ENCODE results near the gene ZBTB21. TPM values are rescaled to one million over a fixed set of nuclear protein-coding genes. Genes with fewer than 3 reads are reported as not detected.

Gene ZBTB21
- polyA plus RNA-seq, 1 of the 3 experiments (the other 2 are of a cell fraction) = 2.9 TPM

DNA sequence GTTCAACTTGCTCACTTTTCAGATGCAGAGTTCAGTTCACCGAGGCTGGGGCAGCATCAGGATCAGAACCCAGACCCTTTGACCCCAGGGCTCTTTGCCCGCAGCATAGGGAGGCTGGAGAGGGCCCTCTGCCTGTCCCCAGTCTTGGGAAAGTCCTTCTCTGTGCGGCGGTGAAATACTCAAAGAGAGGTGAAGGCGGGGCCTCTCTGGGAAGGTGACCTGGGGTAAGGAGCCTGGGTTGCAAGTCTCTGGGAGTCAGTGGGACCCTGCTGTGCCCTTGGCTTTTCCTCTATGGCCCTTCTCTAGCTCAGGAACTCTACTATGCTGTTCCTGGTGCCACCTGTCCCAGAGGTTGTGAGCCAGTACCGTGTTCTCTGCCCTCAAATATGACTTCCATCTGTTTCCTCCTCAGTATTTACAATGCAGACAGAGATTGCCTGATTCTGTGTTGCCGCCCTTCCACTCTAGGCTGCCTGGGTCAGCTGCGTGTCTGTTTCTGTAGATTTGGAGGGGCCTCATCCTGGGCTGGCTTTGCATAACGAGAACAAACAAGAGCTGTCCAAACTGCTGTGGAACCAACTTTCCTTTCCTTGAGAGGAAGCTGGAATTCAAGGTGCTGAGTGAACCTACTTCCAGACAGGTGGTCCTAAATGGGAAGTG, 18.7 kb upstream of the ZBTB21 start (continued):
- TF ChIP-seq SMC3 (IDR thresholded peaks at IDR 0.05; ENCODE audit: low read depth, low read length) = no peak
- TF ChIP-seq RXRA (IDR thresholded peaks at IDR 0.05; ENCODE audit: borderline replicate concordance, low read depth) = no peak
- TF ChIP-seq EP300 (IDR thresholded peaks at IDR 0.05; ENCODE audit: borderline replicate concordance in 1 of 2, low read depth in 1 of 2, low read length in 1 of 2) = no peak
- TF ChIP-seq, protein P1, sequence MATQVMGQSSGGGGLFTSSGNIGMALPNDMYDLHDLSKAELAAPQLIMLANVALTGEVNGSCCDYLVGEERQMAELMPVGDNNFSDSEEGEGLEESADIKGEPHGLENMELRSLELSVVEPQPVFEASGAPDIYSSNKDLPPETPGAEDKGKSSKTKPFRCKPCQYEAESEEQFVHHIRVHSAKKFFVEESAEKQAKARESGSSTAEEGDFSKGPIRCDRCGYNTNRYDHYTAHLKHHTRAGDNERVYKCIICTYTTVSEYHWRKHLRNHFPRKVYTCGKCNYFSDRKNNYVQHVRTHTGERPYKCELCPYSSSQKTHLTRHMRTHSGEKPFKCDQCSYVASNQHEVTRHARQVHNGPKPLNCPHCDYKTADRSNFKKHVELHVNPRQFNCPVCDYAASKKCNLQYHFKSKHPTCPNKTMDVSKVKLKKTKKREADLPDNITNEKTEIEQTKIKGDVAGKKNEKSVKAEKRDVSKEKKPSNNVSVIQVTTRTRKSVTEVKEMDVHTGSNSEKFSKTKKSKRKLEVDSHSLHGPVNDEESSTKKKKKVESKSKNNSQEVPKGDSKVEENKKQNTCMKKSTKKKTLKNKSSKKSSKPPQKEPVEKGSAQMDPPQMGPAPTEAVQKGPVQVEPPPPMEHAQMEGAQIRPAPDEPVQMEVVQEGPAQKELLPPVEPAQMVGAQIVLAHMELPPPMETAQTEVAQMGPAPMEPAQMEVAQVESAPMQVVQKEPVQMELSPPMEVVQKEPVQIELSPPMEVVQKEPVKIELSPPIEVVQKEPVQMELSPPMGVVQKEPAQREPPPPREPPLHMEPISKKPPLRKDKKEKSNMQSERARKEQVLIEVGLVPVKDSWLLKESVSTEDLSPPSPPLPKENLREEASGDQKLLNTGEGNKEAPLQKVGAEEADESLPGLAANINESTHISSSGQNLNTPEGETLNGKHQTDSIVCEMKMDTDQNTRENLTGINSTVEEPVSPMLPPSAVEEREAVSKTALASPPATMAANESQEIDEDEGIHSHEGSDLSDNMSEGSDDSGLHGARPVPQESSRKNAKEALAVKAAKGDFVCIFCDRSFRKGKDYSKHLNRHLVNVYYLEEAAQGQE (IDR thresholded peaks at IDR 0.05; ENCODE audit: low read depth, low read length) = no peak
- TF ChIP-seq GATA2 (CRISPR knock-in tag; IDR thresholded peaks at IDR 0.05) = no peak

DNA sequence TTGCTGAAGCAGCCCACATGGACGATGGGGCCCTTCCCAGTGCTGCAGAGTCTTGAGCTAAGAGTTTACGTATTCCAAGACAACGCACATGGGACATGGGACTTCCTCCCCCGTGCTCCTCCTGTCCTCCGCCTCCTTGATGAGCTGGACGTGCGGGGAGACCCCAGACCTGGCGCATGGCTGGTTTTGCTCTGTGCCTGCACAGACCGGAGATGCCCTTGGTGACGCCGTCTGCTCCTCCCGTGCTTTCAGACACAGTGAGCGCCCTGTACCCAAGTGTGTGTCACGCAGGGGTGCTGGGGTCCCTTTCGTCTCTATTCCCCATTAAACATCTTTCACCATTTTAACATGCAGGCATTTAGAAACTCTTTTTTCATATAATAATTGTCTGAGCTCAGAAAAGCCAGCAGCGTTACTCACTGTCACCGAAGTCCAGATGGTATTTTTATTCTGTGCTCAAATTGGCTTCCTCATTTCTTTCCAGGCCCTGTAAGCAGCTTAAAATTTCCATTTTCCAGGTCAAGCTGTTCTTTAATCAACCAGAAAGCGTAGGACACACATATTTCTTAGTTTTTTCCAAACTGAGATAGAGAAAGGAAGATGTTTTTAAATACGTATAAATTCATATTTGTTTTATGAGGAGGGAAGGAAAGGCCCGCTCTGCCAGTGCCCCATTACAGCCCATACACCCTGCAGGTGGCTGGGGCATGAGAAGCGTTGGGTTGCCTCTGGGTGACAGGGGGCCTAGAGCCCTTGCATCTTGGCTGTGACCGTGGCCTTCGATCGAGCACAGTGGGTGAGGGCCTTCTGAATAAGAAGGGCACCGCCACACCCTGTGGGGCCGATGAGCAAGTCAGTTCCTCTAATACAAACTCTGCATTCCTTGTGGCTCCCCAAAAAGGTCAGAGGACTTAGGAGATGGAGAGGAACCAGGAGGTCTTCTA, 17.9 kb upstream of the ZBTB21 start:
- no peaks in the 10 kb centered on the region for H3K9me2 ChIP-seq
- no peak overlapping the region for H3K4me3 ChIP-seq (ENCODE audit: low read depth in 2 of 2, low read length in 1 of 2)
- TF ChIP-seq GABPA (IDR thresholded peaks at IDR 0.05; ENCODE audit: low read depth) = no peak
- no peak for TF ChIP-seq SMC3 (IDR thresholded peaks at IDR 0.05; ENCODE audit: low read depth, low read length)
- TF ChIP-seq FOXM1 (IDR thresholded peaks at IDR 0.05; ENCODE audit: low read depth) = no peak
- TF ChIP-seq MEF2A (IDR thresholded peaks at IDR 0.05; ENCODE audit: borderline replicate concordance, low read depth) = no peak
- TF ChIP-seq RCOR1 (IDR thresholded peaks at IDR 0.05; ENCODE audit: low read length) = no peak
- TF ChIP-seq CHD2 (IDR thresholded peaks at IDR 0.05; ENCODE audit: low read length, partially characterized antibody) = no peak
- TF ChIP-seq NRF1 (IDR thresholded peaks at IDR 0.05; ENCODE audit: low read depth, low read length) = no peak
- TF ChIP-seq TCF12 (IDR thresholded peaks at IDR 0.05) = no peak
- TF ChIP-seq GATA2 (CRISPR knock-in tag; IDR thresholded peaks at IDR 0.05) = no peak
- no peak for TF ChIP-seq YY1 (IDR thresholded peaks at IDR 0.05; ENCODE audit: low read depth)
- TF ChIP-seq JUND (IDR thresholded peaks at IDR 0.05) = no peak
- no peak for TF ChIP-seq RXRA (IDR thresholded peaks at IDR 0.05; ENCODE audit: borderline replicate concordance, low read depth)
- TF ChIP-seq, protein P2, sequence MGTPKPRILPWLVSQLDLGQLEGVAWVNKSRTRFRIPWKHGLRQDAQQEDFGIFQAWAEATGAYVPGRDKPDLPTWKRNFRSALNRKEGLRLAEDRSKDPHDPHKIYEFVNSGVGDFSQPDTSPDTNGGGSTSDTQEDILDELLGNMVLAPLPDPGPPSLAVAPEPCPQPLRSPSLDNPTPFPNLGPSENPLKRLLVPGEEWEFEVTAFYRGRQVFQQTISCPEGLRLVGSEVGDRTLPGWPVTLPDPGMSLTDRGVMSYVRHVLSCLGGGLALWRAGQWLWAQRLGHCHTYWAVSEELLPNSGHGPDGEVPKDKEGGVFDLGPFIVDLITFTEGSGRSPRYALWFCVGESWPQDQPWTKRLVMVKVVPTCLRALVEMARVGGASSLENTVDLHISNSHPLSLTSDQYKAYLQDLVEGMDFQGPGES (IDR thresholded peaks at IDR 0.05; ENCODE audit: low read depth, low read length) = no peak
- TF ChIP-seq MXI1 (IDR thresholded peaks at IDR 0.05; ENCODE audit: low read depth, low read length) = no peak
- no peak for TF ChIP-seq SIN3A (IDR thresholded peaks at IDR 0.05; ENCODE audit: borderline replicate concordance, low read depth, low read length)
- TF ChIP-seq TAF1 (IDR thresholded peaks at IDR 0.05; ENCODE audit: borderline replicate concordance, low read depth, low read length) = no peak
- H3K27ac ChIP-seq (ENCODE audit: low read depth in 2 of 2, low read length in 1 of 2) = no peak overlapping the region
- H2AFZ ChIP-seq (ENCODE audit: low read depth) = no peak overlapping the region
- no peaks in the 10 kb centered on the region for H3F3A ChIP-seq (replicated peaks; ENCODE audit: insufficient read depth)
- no peak for DNase-seq
- no peak overlapping the region for H3K9ac ChIP-seq
- H3K79me2 ChIP-seq (ENCODE audit: insufficient read depth) = no peaks in the 10 kb centered on the region
- 86% methylated on average over 26 of the region's 26 CpGs for WGBS (ENCODE audit: low lambda C conversion rate)
- no peaks in the 10 kb centered on the region for H3K4me1 ChIP-seq (ENCODE audit: control insufficient read depth in 1 of 2, insufficient read depth in 2 of 2, low read depth in 1 of 2, low read length in 1 of 2)
- ChIA-PET CTCF (interaction anchor here (0.5 kb wide), 1 partner anchor 13 kb away, joined by 4 read pairs; no protein-coding TSS in a partner anchor), POLR2A (no interaction called here)
- no peak overlapping the region for H3K4me2 ChIP-seq
- H4K20me1 ChIP-seq (ENCODE audit: insufficient read depth) = no peaks in the 10 kb centered on the region
- H3K36me3 ChIP-seq (replicated peaks in 1 of 2; ENCODE audit: control insufficient read depth in 1 of 2, insufficient read depth in 2 of 2, low read length in 1 of 2) = no peaks in the 10 kb centered on the region
- no peaks in the 10 kb centered on the region for H3K9me3 ChIP-seq
- H3K27me3 ChIP-seq (ENCODE audit: insufficient read depth) = peaks cover 5% of the 10 kb centered on the region
